ENCODE data around the gene RAD21L1. TPM values are rescaled to one million over a fixed set of nuclear protein-coding genes. Genes with fewer than 3 reads are reported as not detected.
A peak's percentile ranks its signal among the peaks of the same experiment; 100 is the strongest.
"Not testable (repeated sequence)": the region's sequence is repeated elsewhere in the genome, so short reads cannot be mapped to it uniquely, and the experiment has no call there.

RAD21L1 gene
- total and polyA plus RNA-seq, 5 donors = not detected

- Histone ChIP-seq H3K9me3 (ENCODE audit: control insufficient read depth, low read length) (no peaks in the 10 kb centered on the region), H3K4me1 (ENCODE audit: control insufficient read depth, insufficient read depth, low read length) (no peaks in the 10 kb centered on the region), H3K4me3 (ENCODE audit: low read length) (no peak overlapping the region), H3K27ac (ENCODE audit: low read length) (no peak overlapping the region), H3K27me3 (ENCODE audit: control insufficient read depth, insufficient read depth) (no peaks in the 10 kb centered on the region)
- intact Hi-C loops (cut with DNase I) = loop anchor here in 2 of 4 donors (5.0 to 10.0 kb wide), 3 partner anchors 107 to 397 kb away; no protein-coding TSS in a partner anchor
- ATAC-seq (no peak), DNase-seq (no peak)
Measured at GRCh38 chr20:1212023-1212422, 13.8 kb upstream of the RAD21L1 start.

GRCh38 chr20:1212607-1213396 lies 13.0 kb upstream of the RAD21L1 start:
- no peak overlapping the region for H3K27ac ChIP-seq (ENCODE audit: low read length)
- ATAC-seq = peak; percentile 85 to 91
- DNase-seq = peak; percentile 66 to 84 (median 78)
- intact Hi-C loops (cut with DNase I) = loop anchor here in 2 of 4 donors (5.0 to 10.0 kb wide), 3 partner anchors 108 to 398 kb away; no protein-coding TSS in a partner anchor
- H3K27me3 ChIP-seq (ENCODE audit: control insufficient read depth, insufficient read depth) = no peaks in the 10 kb centered on the region
- 13% methylated on average over 21 of the region's 21 CpGs for whole genome bisulfite sequencing
- H3K4me1 ChIP-seq (ENCODE audit: control insufficient read depth, insufficient read depth, low read length) = no peaks in the 10 kb centered on the region
- H3K4me3 ChIP-seq (ENCODE audit: low read length) = no peak overlapping the region
- H3K9me3 ChIP-seq (ENCODE audit: control insufficient read depth, low read length) = no peaks in the 10 kb centered on the region

- H3K4me3 ChIP-seq (ENCODE audit: low read length) = no peak overlapping the region
- WGBS = 75% methylated on average over 4 of the region's 4 CpGs
- no peaks in the 10 kb centered on the region for H3K9me3 ChIP-seq (ENCODE audit: control insufficient read depth, low read length)
- H3K27ac ChIP-seq (ENCODE audit: low read length) = no peak overlapping the region
- H3K27me3 ChIP-seq (ENCODE audit: control insufficient read depth, insufficient read depth) = no peaks in the 10 kb centered on the region
- ATAC-seq (no peak), DNase-seq (no peak)
- no peaks in the 10 kb centered on the region for H3K4me1 ChIP-seq (ENCODE audit: control insufficient read depth, insufficient read depth, low read length)
- intact Hi-C loops (cut with DNase I) = loop anchor here in 2 of 4 donors (5.0 to 10.0 kb wide), 3 partner anchors 110 to 400 kb away; no protein-coding TSS in a partner anchor
Measured at GRCh38 chr20:1214838-1215261, 11.0 kb upstream of the RAD21L1 start.

GRCh38 chr20:1215386-1216170 lies 10.3 kb upstream of the RAD21L1 start:
- no peak for ATAC-seq
- H3K4me1 ChIP-seq (ENCODE audit: control insufficient read depth, insufficient read depth, low read length) = no peaks in the 10 kb centered on the region
- DNase-seq = no peak
- no peak overlapping the region for H3K4me3 ChIP-seq (ENCODE audit: low read length)
- H3K27me3 ChIP-seq (ENCODE audit: control insufficient read depth, insufficient read depth) = no peaks in the 10 kb centered on the region
- H3K9me3 ChIP-seq (ENCODE audit: control insufficient read depth, low read length) = no peaks in the 10 kb centered on the region
- intact Hi-C loops (cut with DNase I) = loop anchor here in 1 of 4 donors (10.0 kb wide), 2 partner anchors 111 to 401 kb away; no protein-coding TSS in a partner anchor
- H3K27ac ChIP-seq (ENCODE audit: low read length) = no peak overlapping the region
- WGBS = 71% methylated on average over 11 of the region's 11 CpGs

- not testable (repeated sequence) for H3K27ac ChIP-seq (ENCODE audit: low read length); H3K4me3 ChIP-seq (ENCODE audit: low read length); H3K4me1 ChIP-seq (ENCODE audit: control insufficient read depth, insufficient read depth, low read length); DNase-seq; ATAC-seq; H3K9me3 ChIP-seq (ENCODE audit: control insufficient read depth, low read length); H3K27me3 ChIP-seq (ENCODE audit: control insufficient read depth, insufficient read depth)
- WGBS = 78% methylated on average over 19 of the region's 19 CpGs
- intact Hi-C loops (cut with DNase I) = loop anchor here in 1 of 4 donors (10.0 kb wide), 2 partner anchors 112 to 402 kb away; no protein-coding TSS in a partner anchor
Measured at GRCh38 chr20:1216527-1217427, 9.1 kb upstream of the RAD21L1 start.

DNA sequence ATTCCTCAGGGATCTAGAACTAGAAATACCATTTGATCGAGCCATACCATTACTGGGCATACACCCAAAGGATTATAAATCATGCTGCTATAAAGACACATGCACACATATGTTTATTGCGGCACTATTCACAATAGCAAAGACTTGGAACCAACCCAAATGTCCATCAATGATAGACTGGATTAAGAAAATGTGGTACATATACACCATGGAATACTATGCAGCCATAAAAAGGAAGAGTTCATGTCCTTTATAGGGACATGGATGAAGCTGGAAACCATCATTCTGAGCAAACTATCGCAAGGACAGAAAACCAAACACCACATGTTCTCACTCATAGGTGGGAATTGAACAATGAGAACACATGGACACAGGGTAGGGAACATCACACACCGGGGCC lies 3.1 kb upstream of the RAD21L1 start:
- H3K4me3 ChIP-seq (ENCODE audit: low read length); DNase-seq; H3K4me1 ChIP-seq (ENCODE audit: control insufficient read depth, insufficient read depth, low read length); H3K9me3 ChIP-seq (ENCODE audit: control insufficient read depth, low read length); H3K27ac ChIP-seq (ENCODE audit: low read length); ATAC-seq; H3K27me3 ChIP-seq (ENCODE audit: control insufficient read depth, insufficient read depth); intact Hi-C loops (cut with DNase I): not testable (repeated sequence)
- WGBS = 87% methylated on average over 4 of the region's 4 CpGs

DNA sequence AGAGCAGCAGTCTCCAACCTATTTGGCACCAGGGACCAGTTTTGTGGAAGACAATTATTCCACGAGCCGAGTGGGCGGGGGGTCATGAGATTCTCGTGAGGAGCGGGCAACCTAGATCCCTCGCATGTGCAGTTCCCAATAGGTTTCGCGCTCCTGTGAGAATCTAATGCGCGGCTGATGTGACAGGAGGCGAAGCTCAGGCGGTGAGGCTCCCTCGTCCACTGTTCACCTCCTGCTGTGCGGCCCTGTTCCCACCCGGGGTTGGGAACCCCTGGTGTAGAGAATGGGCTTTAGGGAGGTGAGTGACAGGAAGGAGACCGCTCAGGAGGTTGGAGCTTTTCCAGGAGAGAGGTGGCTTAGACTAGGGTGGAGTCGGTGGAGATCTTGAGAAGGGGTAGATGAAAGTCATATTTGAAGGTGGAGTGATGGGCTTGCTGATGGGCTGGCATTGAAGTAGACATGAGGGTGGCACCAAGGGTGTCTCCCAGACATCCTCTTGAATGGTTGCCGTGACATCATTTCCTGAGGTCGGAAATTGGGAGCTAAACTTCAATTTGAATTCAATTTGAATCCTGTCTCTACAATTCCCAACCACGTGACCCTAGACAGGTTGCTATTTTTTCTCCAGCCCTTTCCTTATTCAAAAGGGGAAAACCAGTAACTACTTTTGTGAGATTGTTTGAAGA lies 1.5 kb upstream of the RAD21L1 start:
- H3K4me3 ChIP-seq (ENCODE audit: low read length) = no peak overlapping the region
- no peak for ATAC-seq
- H3K9me3 ChIP-seq (ENCODE audit: control insufficient read depth, low read length) = no peaks in the 10 kb centered on the region
- WGBS = 80% methylated on average over 20 of the region's 20 CpGs
- no peak overlapping the region for H3K27ac ChIP-seq (ENCODE audit: low read length)
- H3K4me1 ChIP-seq (ENCODE audit: control insufficient read depth, insufficient read depth, low read length) = no peaks in the 10 kb centered on the region
- no peaks in the 10 kb centered on the region for H3K27me3 ChIP-seq (ENCODE audit: control insufficient read depth, insufficient read depth)
- DNase-seq = peak in 1 of 3 donors; percentile 26
- intact Hi-C loops (cut with DNase I) = no loop called here

DNA sequence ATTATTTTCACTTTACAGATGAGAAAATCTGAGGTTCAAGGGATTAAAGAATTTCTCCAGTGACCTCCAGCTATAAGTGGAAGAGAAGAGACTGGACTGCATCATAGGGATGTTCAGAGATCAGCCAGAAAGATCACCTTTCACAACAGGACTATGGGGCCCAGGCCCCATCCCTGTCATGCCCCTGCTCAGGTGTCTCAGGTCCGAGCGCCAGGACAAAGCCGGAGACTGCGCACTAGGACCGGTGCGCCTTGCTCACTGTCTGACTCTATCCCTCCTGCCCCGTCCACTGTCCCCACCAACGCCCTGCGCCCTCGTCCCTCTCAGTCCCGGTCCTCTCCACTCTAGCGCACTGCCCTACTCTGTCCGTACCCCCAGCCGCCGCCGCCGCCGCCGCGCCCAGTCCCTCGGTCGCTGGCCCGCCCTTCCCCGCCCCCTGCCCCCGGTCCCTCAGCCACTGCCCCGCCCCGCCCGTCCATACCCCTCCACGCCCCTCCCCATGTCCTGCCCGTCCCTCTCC lies 521 bp upstream of the RAD21L1 start:
- DNase-seq = peak in 1 of 3 donors; percentile 37
- peak in 1 of 2 donors; percentile 78 for ATAC-seq
- H3K27ac ChIP-seq (ENCODE audit: low read length) = peak overlapping the region; percentile 56
- no peaks in the 10 kb centered on the region for H3K9me3 ChIP-seq (ENCODE audit: control insufficient read depth, low read length)
- intact Hi-C loops (cut with DNase I) = no loop called here
- H3K4me3 ChIP-seq (ENCODE audit: low read length) = peak overlapping the region; percentile 67
- WGBS = 4% methylated on average over 30 of the region's 30 CpGs
- H3K4me1 ChIP-seq (ENCODE audit: control insufficient read depth, insufficient read depth, low read length) = no peaks in the 10 kb centered on the region
- H3K27me3 ChIP-seq (ENCODE audit: control insufficient read depth, insufficient read depth) = no peaks in the 10 kb centered on the region

DNA sequence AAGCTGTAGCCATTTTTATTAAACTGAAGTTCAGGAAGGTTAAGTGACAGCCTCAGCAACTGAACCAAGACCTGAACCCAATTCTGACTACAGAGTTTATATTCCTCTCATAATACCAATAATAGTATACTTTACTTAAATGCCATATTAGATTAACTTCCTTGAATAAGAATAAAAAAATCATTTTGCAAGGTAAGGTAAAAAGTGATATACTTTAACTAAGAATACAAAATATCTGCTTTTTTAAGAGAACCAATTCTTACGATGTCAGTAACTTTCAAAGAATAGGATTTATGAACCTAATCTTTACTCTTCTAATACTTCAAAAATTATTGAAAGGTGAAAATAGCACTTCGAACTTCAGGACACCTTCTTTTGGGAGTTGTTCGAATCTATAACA lies 3.7 kb downstream of the RAD21L1 start:
- no peaks in the 10 kb centered on the region for H3K27me3 ChIP-seq (ENCODE audit: control insufficient read depth, insufficient read depth)
- H3K9me3 ChIP-seq (ENCODE audit: control insufficient read depth, low read length) = no peaks in the 10 kb centered on the region
- no peak for ATAC-seq
- intact Hi-C loops (cut with DNase I) = no loop called here
- no peak overlapping the region for H3K4me3 ChIP-seq (ENCODE audit: low read length)
- H3K4me1 ChIP-seq (ENCODE audit: control insufficient read depth, insufficient read depth, low read length) = no peaks in the 10 kb centered on the region
- no peak overlapping the region for H3K27ac ChIP-seq (ENCODE audit: low read length)
- WGBS = 82% methylated on average over 3 of the region's 3 CpGs
- DNase-seq = no peak

All from right cardiac atrium (tissue), 5 donors.